Activated T-cell treated with anti-CD3 and anti-CD28 coated beads for 1 hour (primary cell): Measurements from ENCODE around the gene CEBPG.

ENCODE experiments used
- DNase-seq: peaks from one replicate; pipeline ENCODE4 v3.0.0-alpha.2; 2020; ENCODE audit warnings: low read depth

The CEBPG gene

GRCh38 chr19:33373453-33374235 is at the start of gene CEBPG:
CEBPG (plus strand) TSS chr19:33373709; CDS start chr19:33379240, 5,531 bp downstream.
- peak; percentile 93 for DNase-seq

- DNase-seq: no peak
Measured at GRCh38 chr19:33324628-33325027, 48.9 kb upstream of the CEBPG start.

GRCh38 chr19:33325920-33326319 is 47.6 kb upstream of the CEBPG start:
- no peak for DNase-seq

- DNase-seq: no peak
Measured at GRCh38 chr19:33329060-33329459, 44.4 kb upstream of the CEBPG start.

- no peak for DNase-seq
Measured at GRCh38 chr19:33329736-33330135, 43.8 kb upstream of the CEBPG start.

GRCh38 chr19:33332248-33332647 is 41.3 kb upstream of the CEBPG start:
- no peak for DNase-seq

GRCh38 chr19:33333151-33333550 is 40.4 kb upstream of the CEBPG start:
- no peak for DNase-seq

GRCh38 chr19:33333642-33334041 is 39.9 kb upstream of the CEBPG start:
- DNase-seq: no peak

- DNase-seq: no peak
Measured at GRCh38 chr19:33334271-33334670, 39.2 kb upstream of the CEBPG start.

GRCh38 chr19:33335446-33335845 is 38.1 kb upstream of the CEBPG start:
- DNase-seq: no peak

- no peak for DNase-seq
Measured at GRCh38 chr19:33339016-33339984, 34.2 kb upstream of the CEBPG start.

GRCh38 chr19:33340991-33341390 is 32.5 kb upstream of the CEBPG start:
- no peak for DNase-seq

- DNase-seq: no peak
Measured at GRCh38 chr19:33343301-33343700, 30.2 kb upstream of the CEBPG start.

- DNase-seq: no peak
Measured at GRCh38 chr19:33343859-33344572, 29.5 kb upstream of the CEBPG start.

- DNase-seq: no peak
Measured at GRCh38 chr19:33344573-33344925, 29.0 kb upstream of the CEBPG start.

GRCh38 chr19:33345163-33345562 is 28.3 kb upstream of the CEBPG start:
- DNase-seq: no peak

GRCh38 chr19:33346665-33347064 is 26.8 kb upstream of the CEBPG start:
- no peak for DNase-seq

GRCh38 chr19:33347300-33347699 is 26.2 kb upstream of the CEBPG start:
- no peak for DNase-seq

- DNase-seq: no peak
Measured at GRCh38 chr19:33348301-33349010, 25.1 kb upstream of the CEBPG start.

GRCh38 chr19:33349319-33350289 is 23.9 kb upstream of the CEBPG start:
- no peak for DNase-seq
